ENCODE data around the gene PEPD.

Gene PEPD

DNA sequence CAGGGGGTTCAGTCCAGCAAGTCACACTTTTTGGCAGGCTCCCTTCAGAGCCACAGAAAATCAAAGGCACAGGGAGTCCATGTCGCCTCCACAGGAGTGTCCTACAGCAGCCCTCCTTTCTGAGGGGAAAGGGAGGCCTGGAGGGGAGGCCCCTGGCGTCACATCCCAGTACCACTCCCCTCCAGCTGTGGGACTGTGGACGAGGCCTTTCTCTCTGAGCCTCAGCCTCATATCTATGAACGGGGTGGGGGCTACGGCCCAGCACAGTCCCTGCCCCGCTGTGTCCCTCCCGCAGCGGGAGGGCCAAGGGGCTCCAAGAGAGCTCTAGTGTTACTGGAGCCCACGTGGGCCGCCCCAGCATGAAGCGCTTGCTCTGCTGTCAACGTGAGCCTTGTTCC lies 23.8 kb downstream of the PEPD start:
- H3K9me2 ChIP-seq (replicated peaks; ENCODE audit: insufficient read depth, low read length): no peaks in the 10 kb centered on the region
- no peaks in the 10 kb centered on the region for H3F3A ChIP-seq (ENCODE audit: insufficient read depth, low read length)
- no peak overlapping the region for H3K27ac ChIP-seq (ENCODE audit: low read length)
- H2AFZ ChIP-seq (ENCODE audit: low read length): no peak overlapping the region
- no peaks in the 10 kb centered on the region for H3K9me3 ChIP-seq (replicated peaks; ENCODE audit: insufficient read depth, low read length)
- H3K9ac ChIP-seq (ENCODE audit: low read length): no peak overlapping the region
- TF ChIP-seq EZH2phosphoT487 (IDR thresholded peaks at IDR 0.05; ENCODE audit: low read length): no peak
- TF ChIP-seq EZH2 (optimal IDR thresholded peaks at IDR 0.05; ENCODE audit: low read depth, low read length): no peak
- TF ChIP-seq, protein P1, sequence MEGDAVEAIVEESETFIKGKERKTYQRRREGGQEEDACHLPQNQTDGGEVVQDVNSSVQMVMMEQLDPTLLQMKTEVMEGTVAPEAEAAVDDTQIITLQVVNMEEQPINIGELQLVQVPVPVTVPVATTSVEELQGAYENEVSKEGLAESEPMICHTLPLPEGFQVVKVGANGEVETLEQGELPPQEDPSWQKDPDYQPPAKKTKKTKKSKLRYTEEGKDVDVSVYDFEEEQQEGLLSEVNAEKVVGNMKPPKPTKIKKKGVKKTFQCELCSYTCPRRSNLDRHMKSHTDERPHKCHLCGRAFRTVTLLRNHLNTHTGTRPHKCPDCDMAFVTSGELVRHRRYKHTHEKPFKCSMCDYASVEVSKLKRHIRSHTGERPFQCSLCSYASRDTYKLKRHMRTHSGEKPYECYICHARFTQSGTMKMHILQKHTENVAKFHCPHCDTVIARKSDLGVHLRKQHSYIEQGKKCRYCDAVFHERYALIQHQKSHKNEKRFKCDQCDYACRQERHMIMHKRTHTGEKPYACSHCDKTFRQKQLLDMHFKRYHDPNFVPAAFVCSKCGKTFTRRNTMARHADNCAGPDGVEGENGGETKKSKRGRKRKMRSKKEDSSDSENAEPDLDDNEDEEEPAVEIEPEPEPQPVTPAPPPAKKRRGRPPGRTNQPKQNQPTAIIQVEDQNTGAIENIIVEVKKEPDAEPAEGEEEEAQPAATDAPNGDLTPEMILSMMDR (IDR thresholded peaks at IDR 0.05; ENCODE audit: low read length): no peak
- H3K4me3 ChIP-seq (ENCODE audit: low read length): no peak overlapping the region
- no peaks in the 10 kb centered on the region for H3K27me3 ChIP-seq (replicated peaks; ENCODE audit: insufficient read depth, low read length)
- no peaks in the 10 kb centered on the region for H3K4me1 ChIP-seq (ENCODE audit: low read length)
- no peak overlapping the region for H3K4me2 ChIP-seq (ENCODE audit: low read depth, low read length)
- no peaks in the 10 kb centered on the region for H3K79me2 ChIP-seq (ENCODE audit: low read length)
- no peaks in the 10 kb centered on the region for H4K20me1 ChIP-seq (ENCODE audit: insufficient read depth, low read length)
- DNase-seq: no peak
- no peaks in the 10 kb centered on the region for H3K36me3 ChIP-seq (replicated peaks; ENCODE audit: insufficient read depth, low read length)

DNA sequence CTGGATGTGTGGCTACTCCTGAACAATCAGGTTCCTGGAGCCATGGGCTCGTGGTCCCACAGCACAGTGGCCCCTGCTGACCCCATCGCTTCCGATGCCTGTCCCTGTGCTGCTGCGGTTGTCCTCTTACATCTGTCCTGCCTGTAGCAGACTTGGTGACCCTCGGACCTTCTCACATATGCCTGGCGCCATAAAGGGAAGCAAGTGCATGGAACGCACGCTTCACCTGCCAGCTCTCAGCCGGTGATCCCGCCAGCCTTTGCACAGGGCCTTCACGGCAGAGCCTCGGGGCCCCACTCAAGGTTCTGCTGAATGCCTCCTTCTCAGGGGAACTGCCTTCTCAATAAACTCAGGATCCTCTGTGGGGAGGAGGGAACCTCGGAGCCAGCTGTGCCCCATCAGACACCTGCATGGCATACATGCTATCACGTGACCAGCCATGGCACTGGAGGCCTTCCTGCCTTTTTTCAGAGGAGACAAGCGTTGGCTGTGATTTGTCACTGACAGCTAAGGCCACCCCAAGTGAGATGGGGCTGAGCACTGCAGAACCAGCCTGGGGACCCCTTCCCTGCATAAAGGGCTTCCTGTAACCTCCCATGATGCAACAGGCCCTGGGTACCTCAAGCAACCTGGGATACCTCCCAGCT lies 24.3 kb downstream of the PEPD start:
- Histone ChIP-seq H2AFZ (ENCODE audit: low read length) (no peak overlapping the region), H3K79me2 (ENCODE audit: low read length) (no peaks in the 10 kb centered on the region), H3K36me3 (replicated peaks; ENCODE audit: insufficient read depth, low read length) (no peaks in the 10 kb centered on the region), H3F3A (ENCODE audit: insufficient read depth, low read length) (no peaks in the 10 kb centered on the region), H3K27ac (ENCODE audit: low read length) (no peak overlapping the region), H3K9me2 (replicated peaks; ENCODE audit: insufficient read depth, low read length) (no peaks in the 10 kb centered on the region), H3K27me3 (replicated peaks; ENCODE audit: insufficient read depth, low read length) (no peaks in the 10 kb centered on the region), H3K4me1 (ENCODE audit: low read length) (no peaks in the 10 kb centered on the region), H4K20me1 (ENCODE audit: insufficient read depth, low read length) (no peaks in the 10 kb centered on the region), H3K9me3 (replicated peaks; ENCODE audit: insufficient read depth, low read length) (no peaks in the 10 kb centered on the region), H3K4me3 (ENCODE audit: low read length) (no peak overlapping the region), H3K4me2 (ENCODE audit: low read depth, low read length) (no peak overlapping the region), H3K9ac (ENCODE audit: low read length) (no peak overlapping the region)
- no peak for DNase-seq
- TF ChIP-seq EZH2phosphoT487 (IDR thresholded peaks at IDR 0.05; ENCODE audit: low read length) (no peak), EZH2 (optimal IDR thresholded peaks at IDR 0.05; ENCODE audit: low read depth, low read length) (no peak)
- TF ChIP-seq, protein P1 (IDR thresholded peaks at IDR 0.05; ENCODE audit: low read length): no peak

DNA sequence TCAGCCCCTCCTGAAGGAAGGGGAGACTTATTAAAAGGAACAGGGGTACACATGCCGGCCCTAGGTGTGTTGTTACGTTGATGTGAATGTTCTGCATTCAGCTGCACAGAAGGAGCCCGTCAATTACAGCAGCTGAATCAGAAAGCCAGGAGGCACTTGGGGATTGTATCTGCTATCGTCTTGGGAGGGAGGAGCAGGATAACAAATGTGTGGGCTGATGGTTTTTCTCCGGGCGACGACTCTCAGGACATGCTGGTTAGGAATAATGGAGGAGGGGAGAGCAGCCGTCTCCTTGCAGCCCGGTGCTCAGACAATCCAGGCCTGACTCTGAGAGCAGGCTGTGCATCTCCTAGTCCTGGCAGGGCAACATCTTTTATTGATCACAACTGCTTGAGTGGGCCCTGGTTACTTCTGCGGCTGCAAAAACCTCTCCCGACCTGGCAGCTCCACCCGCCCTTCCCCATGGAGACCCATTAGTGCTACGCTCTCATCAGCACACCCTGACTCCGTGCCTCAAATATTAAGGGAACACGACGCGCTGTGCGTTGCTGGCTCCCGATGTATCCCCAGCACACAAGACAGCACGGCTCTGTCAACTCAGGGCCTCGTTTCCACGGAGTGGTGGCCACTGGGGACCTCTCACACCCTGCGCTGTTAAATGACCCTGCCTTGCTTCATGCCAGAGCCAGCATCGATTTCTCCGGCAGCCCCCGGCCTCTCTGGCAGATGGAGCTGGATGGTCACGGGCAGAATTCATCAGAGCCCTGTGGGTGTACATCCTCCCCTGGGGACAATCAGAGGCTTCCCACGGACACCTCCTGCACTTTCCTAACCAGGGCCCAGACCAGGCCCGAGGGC lies 25.3 kb downstream of the PEPD start:
- no peaks in the 10 kb centered on the region for H3K79me2 ChIP-seq (ENCODE audit: low read length)
- H4K20me1 ChIP-seq (ENCODE audit: insufficient read depth, low read length): no peaks in the 10 kb centered on the region
- no peaks in the 10 kb centered on the region for H3K9me2 ChIP-seq (replicated peaks; ENCODE audit: insufficient read depth, low read length)
- H2AFZ ChIP-seq (ENCODE audit: low read length): no peak overlapping the region
- H3K4me3 ChIP-seq (ENCODE audit: low read length): no peak overlapping the region
- H3K36me3 ChIP-seq (replicated peaks; ENCODE audit: insufficient read depth, low read length): no peaks in the 10 kb centered on the region
- no peaks in the 10 kb centered on the region for H3K27me3 ChIP-seq (replicated peaks; ENCODE audit: insufficient read depth, low read length)
- TF ChIP-seq EZH2 (optimal IDR thresholded peaks at IDR 0.05; ENCODE audit: low read depth, low read length) (no peak), EZH2phosphoT487 (IDR thresholded peaks at IDR 0.05; ENCODE audit: low read length) (no peak)
- TF ChIP-seq, protein P1 (IDR thresholded peaks at IDR 0.05; ENCODE audit: low read length): no peak
- no peak overlapping the region for H3K27ac ChIP-seq (ENCODE audit: low read length)
- H3K9ac ChIP-seq (ENCODE audit: low read length): no peak overlapping the region
- H3K4me2 ChIP-seq (ENCODE audit: low read depth, low read length): no peak overlapping the region
- no peak for DNase-seq
- no peaks in the 10 kb centered on the region for H3K9me3 ChIP-seq (replicated peaks; ENCODE audit: insufficient read depth, low read length)
- no peaks in the 10 kb centered on the region for H3K4me1 ChIP-seq (ENCODE audit: low read length)
- H3F3A ChIP-seq (ENCODE audit: insufficient read depth, low read length): no peaks in the 10 kb centered on the region
